Stimulated activated CD8-positive, alpha-beta memory T cell treated with anti-CD3 and anti-CD28 coated beads, Interleukin-12 subunit alpha, Interleukin-12 subunit beta, amount 100 ng/mL, for 4 hours (primary cell): ENCODE results near the gene VRK2.
"Not testable (repeated sequence)": the region's sequence is repeated elsewhere in the genome, so short reads cannot be mapped to it uniquely, and the experiment has no call there.

Source experiments
- DNase-seq: peaks from one replicate; pipeline ENCODE4 v3.0.0-alpha.2; 2020; ENCODE audit warnings: low read depth

Gene VRK2

GRCh38 chr2:58107803-58108710 is 61.5 kb downstream of the VRK2 start:
- DNase-seq = no peak

DNA sequence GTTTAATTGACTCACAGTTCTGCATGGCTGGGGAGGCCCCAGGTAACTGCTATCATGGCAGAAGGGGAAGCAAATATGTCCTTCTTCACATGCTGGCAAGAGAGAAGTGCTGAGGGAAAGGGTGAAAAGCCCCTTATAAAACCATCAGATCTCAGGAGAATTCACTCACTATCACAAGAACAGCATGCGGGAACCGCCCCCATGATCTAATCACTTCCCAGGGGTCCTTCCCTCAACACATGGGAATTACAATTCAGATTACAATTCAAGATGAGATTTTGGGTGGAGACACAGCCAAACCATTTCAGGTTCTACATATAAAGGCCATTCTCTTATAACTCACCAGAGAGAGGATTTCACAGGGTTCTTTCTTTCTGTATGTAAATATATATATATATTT is 62.9 kb downstream of the VRK2 start:
- DNase-seq = no peak

DNA sequence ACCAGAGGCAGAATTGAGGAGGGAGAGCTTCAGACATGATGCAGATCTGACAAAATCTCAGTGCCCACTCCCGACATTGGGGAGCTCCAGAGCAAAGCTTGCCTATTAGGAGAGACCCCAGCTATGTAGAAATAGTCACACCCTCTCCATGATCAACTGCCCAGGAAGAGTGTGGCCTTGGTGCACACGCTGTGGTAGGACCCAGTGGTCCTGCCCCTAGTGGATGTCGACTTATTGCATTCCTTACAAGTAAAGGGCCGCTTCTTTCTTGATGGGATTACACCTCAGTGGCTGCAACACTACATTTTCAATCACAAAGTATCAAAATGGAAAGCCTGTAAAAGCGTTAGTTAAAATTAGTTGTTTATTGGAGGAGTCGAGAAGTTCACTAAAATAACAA is 64.2 kb downstream of the VRK2 start:
- DNase-seq = no peak

- DNase-seq = not testable (repeated sequence)
Observed at GRCh38 chr2:58113563-58113962, 67.0 kb downstream of the VRK2 start.

GRCh38 chr2:58120626-58121229 is 74.1 kb downstream of the VRK2 start:
- no peak for DNase-seq

DNA sequence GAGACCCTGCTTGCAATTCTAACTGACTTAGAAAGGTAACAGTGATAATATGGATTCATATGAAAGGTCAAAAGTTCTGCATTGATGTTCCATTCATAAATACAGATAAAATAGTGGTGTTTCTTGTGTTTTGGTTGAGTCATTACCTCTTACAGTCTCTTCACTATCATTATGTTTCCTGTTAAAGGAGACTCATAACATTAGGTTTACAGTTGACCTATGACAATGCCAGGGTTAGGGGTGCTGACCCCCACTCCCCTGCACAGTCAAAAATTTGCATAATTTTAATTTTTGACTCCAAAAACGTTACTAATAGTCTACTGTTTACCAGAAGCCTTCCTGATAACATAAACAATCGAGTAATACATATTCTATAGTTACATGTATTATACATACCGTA is 75.4 kb downstream of the VRK2 start:
- DNase-seq = no peak

- no peak for DNase-seq
Observed at GRCh38 chr2:58122540-58122939, 75.9 kb downstream of the VRK2 start.

GRCh38 chr2:58127111-58127510 is 80.5 kb downstream of the VRK2 start:
- DNase-seq = no peak

- no peak for DNase-seq
Observed at GRCh38 chr2:58130238-58130637, 83.6 kb downstream of the VRK2 start.

DNA sequence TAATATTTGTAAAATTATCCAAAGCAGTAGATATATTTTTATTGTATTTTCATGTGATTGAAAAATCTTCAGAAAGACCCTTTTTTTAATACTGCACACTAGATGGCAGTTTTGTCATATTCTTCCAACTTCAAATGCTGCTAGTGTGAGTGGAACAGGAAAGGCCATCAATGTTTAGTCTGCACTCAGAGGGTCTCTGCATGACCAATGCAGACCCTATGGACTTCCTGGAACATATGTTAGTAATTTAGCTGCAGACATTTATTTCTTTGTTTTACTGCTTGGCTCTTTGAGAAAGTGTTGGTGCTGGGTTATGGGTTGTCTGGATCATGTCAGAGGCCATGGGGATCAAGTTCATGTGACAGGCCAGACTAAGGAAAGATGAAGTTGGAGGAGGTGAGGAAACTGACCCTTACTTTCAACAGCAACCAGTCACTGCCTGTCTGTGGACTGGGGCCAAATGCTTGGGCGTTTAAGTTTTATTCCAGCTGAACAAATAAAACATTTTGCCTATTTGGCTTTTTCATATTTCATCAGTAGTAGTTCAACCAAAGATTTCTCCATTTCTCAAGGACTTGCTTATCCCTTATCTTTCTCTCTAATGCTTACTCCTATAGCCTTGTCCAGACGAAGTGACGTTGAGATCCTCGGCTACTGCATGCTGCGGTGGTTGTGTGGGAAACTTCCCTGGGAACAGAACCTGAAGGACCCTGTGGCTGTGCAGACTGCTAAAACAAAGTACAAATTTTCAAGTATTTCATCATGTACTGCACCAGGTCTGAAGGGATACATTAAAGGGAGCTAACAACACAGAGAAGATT is 84.8 kb downstream of the VRK2 start:
- DNase-seq = no peak

DNA sequence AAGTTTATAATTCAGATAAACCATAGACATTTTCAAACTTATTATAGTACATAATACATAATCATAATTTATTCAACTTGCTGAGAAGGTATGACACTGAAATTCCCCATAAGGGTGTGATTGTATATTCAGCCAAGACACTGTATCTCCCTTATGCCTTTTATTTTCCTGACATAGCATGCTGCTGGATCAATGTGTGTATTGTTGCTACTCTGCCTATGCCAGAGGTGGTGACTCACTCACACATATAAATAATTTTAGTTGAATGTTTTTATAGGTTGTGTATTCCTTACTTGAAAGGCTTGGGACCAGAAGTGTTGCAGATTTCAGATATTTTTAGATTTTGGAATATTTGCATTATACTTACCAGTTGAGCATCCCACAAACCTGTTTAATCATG is 86.8 kb downstream of the VRK2 start:
- no peak for DNase-seq

DNA sequence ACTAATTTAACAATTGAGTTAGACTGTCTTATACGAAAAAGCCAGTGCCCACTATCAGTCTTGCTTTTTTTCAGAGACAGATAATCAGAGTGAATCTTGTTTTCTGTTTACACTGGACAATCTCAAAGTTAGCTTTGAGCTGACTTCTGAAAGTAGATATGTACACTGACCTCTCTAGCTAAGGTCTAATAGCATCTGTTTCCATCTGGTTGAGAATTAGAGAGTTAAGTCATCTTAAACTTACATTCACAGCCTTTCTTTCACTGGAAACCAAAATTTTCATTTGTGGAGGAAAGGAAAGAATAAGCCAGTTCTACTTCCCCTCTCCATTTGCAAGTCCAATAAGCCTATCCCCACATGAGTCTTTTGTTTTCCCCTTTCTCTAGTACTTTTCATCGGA is 89.3 kb downstream of the VRK2 start:
- DNase-seq = no peak

- DNase-seq = no peak
Observed at GRCh38 chr2:58137221-58137620, 90.6 kb downstream of the VRK2 start.

GRCh38 chr2:58137856-58138255 is 91.2 kb downstream of the VRK2 start:
- DNase-seq = no peak

- no peak for DNase-seq
Observed at GRCh38 chr2:58138396-58139030, 91.9 kb downstream of the VRK2 start.

DNA sequence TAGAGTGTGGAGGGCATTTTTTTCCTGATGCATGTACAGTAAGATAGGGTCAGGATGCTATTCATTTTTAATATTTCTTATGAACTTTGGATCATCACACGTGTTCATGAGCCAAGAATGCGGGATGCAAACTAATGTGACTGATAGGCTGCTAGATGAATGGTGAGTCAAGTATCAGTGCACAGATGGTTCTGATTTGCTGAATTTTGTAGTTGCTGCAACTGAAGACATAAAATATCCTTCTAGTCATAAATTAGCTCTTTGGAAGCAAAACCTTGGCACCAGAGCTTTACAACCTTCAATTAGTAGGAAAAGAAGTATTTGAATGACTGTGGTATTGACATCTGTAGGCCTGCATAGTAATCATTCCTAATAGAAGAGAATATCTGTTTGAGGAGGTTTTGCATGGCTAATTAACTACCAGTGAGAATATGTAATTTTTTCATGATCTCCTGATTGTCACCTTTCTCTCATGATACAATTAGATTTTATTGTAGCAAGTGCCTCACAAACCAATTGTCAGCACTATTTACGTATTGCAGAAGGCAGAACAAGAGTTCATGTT is 94.0 kb downstream of the VRK2 start:
- DNase-seq = no peak

DNA sequence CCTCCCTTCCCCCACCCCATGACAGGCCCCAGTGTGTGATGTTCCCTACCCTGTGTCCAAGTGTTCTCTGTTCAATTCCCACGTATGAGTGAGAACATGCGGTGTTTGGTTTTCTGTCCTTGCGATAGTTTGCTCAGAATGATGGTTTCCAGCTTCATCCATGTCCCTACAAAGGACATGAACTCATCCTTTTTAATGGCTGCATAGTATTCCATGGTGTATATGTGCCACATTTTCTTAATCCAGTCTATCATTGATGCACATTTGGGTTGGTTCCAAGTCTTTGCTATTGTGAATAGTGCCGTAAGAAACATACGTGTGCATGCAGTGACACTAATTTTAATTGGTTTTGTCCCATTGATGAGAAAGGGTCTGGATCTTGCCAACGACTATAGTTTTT is 99.2 kb downstream of the VRK2 start:
- DNase-seq = not testable (repeated sequence)

DNA sequence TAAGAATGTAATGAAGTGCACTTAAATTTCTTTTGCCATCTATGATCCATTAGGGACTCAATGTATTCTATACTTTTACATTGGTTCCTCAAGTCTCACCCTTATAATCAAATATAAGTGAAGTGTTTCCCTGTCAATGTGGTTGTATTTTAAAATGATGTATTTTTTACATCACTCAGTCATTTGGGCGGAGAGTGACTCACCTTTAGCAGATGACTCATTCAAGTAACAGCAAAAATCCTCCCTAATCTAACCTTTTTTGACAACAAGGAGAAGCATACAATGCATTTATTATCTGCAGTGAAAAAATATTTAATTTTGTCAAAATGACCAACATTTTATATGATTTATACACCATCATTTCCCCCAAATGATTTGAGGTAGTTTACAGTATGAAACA is 100.1 kb downstream of the VRK2 start:
- DNase-seq = no peak

GRCh38 chr2:58155160-58155778 is 108.7 kb downstream of the VRK2 start:
- no peak for DNase-seq

DNA sequence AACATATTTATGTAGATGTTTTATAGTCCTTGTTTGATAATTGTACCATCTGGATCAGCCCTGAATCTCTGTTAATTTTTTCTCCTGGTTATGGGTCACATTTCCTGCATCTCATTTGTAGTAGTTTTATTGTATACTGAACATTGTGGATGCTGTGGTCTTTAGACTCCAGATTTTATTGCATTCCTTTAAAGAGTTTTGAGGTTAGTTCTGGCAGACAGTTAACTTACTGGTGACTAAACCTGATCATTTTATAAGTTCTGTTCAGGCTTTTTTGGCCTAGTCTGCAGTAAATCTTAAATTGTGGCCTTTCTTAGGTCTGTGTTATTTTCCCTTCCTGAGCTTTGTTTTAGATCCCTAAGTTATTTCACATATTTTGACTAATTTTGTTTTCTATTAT is 110.2 kb downstream of the VRK2 start:
- DNase-seq = no peak

DNA sequence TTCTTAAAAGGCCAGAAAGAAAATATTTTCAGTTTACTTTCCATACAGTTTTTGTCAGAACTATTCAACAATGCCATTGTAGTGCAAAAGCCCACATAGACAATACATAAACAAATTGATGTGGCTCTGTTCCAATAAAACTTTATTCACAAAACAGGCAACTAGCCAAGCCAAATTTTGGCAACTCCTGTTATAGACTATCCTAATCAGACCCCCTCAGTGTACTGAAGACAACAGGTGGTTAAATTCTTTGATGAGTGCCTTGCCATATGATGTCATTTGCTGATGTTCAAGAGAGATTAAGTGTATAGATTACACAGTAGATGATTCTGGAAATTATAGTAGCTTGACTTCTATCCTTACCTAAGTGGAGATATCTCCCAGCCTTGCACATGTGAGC is 111.1 kb downstream of the VRK2 start:
- no peak for DNase-seq

DNA sequence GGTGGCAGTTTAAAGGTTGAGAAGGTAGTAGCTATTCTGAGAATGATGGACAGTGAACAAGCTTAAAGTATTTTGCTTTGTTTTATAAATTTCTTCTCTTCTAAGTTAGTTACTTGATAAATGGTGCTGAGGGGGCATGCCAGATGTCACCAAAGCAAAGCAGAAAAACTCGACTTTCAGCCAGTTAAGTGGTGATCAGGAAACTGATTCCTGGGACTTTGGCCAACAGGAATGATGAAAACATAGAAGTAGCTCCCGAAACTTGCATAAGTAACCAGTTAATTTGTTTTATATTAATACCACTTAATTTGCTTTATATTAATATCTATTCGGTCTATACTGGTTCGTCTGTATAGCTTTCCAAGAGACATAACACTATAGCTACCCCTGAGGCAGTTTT is 111.9 kb downstream of the VRK2 start:
- no peak for DNase-seq
